Transverse colon (tissue), 3 donors: ENCODE measurements around the gene CCDC15.

ENCODE experiments used
- EP300 ChIP-seq: sonication (generic); formaldehyde crosslinking; IDR thresholded peaks from one replicate; pipeline ENCODE4 v1.6.1; 2017; ENCODE audit warnings: antibody characterized with exemption, low read depth
- POLR2A ChIP-seq: fragments of 450-650 bp; IDR thresholded peaks from one replicate; pipeline ENCODE4 v1.6.1; 2016; ENCODE audit warnings: antibody characterized with exemption, mild to moderate bottlenecking, moderate library complexity
- TF ChIP-seq, protein P1 (sequence below), 5 experiments: fragments of 200-600 bp in 3 of 5; fragments of 450-650 bp in 2 of 5; sonication (generic) in 3 of 5; IDR thresholded peaks; 1 replicate in 2 of 5; 2 replicates in 3 of 5; pipeline ENCODE4 v1.5.1; 2016 to 2017; ENCODE audit warnings: antibody characterized with exemption in 5 of 5, inconsistent platforms in 3 of 5, mild to moderate bottlenecking in 2 of 5, moderate library complexity in 1 of 5

DNA sequence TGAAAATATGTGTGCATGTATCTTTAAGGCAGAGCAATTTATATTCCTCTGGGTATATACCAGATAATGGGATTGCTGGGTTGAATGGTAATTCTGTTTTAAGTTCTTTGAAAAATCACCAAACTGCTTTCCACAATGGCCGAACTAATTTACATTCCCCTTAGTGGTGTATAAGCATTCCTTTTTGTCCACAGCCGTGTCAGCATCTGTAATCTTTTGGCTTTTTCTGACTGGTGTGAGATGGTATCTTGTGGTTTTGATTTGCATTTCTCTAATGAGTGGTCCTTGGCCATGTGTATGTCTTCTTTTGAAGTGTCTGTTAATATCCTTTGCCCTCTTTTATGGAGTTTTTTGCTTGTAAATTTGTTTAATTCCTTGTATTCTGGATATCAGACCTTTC is 24.3 kb downstream of the CCDC15 start:
- TF ChIP-seq, protein P1, sequence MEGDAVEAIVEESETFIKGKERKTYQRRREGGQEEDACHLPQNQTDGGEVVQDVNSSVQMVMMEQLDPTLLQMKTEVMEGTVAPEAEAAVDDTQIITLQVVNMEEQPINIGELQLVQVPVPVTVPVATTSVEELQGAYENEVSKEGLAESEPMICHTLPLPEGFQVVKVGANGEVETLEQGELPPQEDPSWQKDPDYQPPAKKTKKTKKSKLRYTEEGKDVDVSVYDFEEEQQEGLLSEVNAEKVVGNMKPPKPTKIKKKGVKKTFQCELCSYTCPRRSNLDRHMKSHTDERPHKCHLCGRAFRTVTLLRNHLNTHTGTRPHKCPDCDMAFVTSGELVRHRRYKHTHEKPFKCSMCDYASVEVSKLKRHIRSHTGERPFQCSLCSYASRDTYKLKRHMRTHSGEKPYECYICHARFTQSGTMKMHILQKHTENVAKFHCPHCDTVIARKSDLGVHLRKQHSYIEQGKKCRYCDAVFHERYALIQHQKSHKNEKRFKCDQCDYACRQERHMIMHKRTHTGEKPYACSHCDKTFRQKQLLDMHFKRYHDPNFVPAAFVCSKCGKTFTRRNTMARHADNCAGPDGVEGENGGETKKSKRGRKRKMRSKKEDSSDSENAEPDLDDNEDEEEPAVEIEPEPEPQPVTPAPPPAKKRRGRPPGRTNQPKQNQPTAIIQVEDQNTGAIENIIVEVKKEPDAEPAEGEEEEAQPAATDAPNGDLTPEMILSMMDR (IDR thresholded peaks at IDR 0.05): no peak
- TF ChIP-seq EP300 (no peak), POLR2A (no peak)
